HG02642 (cell line): ENCODE results near the gene COL9A3.

ENCODE experiments used
- ATAC-seq: cut with Tn5 transposase; IDR thresholded peaks from one replicate; pipeline ENCODE4 v1.9.1; 2021; ENCODE audit warnings: mild to moderate bottlenecking; ENCODE audit not compliant: unreplicated experiment, poor library complexity

COL9A3 gene

GRCh38 chr20:62820962-62821725 is 4.3 kb downstream of the COL9A3 start:
- no peak for ATAC-seq

- ATAC-seq: no peak
These were observed 4.9 kb downstream of the COL9A3 start for GRCh38 chr20:62821726-62822210.

DNA sequence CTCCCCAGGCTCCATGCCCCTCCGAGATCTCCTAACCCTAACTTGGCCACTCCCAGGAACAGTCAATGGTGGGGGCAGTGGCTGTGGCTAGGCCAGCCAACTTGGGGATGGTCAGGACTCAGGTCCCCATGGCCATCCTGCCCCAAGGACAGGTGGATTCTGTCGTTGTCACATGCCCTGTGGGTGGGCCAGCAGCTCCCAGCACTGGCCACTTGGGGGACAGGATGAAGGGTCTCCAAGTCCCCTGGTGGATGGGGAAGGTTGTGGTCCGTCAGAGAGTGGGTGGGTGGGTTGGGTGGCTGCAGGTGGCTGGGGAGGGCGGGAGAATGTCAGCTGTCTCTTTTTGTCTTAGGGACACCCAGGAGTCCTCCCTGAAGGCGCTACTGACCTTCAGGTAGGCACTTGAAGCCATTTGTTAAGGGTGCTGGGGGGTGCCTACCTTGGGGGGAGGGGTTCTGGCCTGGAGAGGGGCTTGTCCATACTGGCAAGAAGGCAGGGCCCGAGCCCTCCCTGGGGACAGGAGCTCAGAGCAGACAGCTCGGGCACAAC is 5.5 kb downstream of the COL9A3 start:
- no peak for ATAC-seq

DNA sequence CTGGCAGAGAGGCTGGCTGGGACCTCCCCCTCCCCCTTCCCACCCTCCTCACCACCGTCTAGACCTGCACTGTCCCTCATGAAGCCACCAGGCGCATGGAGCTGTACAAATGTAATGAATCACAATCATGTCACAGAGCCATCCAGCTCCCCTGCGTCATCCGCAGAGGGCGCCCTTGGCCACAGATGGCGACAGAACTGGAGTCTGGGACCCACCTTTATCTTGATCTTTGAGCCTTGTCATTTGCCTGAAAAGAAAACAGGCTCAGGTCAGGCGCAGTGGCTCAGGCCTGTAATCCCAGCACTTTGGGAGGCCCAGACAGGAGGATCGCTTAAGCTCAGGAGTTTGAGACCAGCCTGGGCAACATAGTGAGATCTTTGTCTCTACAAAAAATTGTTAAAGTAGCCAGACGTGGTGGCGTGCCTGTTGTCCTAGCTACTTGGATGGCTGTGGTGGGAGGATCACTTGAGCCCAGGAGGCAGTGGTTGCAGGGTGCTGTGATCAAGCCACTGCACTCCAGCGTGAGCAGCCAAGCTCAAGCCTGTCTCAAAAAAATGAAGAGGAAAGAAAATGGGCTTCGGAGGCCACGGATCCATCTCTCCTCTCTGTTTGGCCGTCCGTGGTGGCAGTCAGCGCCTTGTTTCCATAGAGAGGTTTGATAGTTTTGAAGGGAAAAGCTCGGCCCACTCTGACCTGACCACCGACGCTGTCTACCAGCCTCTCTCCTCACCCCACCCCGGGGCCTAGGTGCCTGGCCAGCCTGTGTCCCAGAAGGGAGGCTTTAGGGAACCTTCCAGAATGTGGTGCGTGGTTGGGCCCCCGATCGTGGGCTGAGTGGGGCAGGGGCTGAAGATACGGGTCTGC is 6.2 kb downstream of the COL9A3 start:
- no peak for ATAC-seq

- no peak for ATAC-seq
These were observed 7.0 kb downstream of the COL9A3 start for GRCh38 chr20:62823688-62824475.

DNA sequence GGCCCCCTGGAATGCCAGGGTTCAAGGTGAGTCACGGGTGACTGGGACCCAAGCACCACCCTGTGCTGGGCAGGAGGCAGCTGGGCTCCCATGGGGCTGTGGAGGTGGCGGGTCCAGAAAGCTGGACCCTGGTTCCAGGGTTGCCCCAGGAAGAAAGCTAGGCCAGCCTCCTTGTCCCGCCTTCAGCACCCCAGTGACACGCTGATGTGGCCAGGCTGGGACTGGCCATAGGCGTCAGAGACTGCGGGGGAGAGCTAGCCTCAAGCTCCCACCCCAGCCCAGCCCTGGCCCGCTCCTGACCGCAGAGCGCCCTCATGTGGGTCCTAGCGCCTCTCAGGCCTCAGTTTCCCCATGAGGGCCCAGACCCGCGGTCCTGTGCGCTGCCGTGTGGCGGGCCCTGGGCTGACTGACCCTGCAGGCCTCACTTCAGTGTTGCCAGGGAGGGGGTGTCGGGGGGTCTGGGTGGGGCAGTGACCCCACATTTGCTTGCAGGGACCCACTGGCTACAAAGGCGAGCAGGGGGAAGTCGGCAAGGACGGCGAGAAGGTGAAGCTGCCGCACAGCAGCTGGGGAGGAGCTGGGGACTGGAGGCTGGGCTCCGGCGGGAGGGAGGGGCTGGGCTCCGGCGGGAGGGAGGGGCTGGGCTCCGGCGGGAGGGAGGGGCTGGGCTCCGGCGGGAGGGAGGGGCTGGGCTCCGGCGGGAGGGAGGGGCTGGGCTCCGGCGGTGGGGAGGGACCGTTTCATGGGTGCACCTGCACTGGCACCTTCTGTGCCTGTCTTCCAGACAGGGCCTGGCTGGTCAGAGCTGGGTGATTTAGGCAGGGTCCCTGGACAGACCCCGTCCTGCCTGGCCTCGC is 7.9 kb downstream of the COL9A3 start:
- no peak for ATAC-seq

DNA sequence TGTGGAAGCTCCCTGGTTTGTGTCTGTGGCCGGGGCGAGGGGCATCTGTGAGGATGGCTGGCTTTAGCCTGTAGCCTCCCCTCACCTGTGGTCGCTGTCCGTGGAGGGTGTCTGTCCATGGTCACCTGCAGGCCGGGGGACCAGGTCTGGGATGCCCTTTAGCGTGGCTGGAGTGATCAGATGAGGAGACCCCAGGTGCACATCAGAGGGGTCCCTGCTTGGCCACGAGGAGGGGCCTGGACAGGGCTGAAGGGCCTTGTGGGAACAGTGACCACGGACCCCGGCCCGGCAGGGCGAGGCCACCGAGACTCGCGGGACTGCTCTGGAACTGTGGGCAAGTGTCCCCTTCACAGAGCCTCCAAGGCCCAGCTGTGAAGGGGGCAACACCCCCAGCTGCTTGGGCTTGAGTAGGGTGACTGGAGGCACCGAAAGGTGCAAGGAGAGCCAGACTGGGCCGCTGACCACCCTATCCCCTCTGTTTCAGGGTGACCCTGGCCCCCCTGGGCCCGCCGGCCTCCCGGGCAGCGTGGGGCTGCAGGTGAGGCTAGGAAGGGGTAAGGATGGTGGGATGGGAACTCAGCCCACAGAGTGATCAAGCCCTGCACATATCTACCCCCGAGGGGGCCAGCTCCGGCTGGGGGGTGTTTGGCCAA is 8.6 kb downstream of the COL9A3 start:
- ATAC-seq: no peak

- no peak for ATAC-seq
These were observed 9.3 kb downstream of the COL9A3 start for GRCh38 chr20:62825986-62826645.

DNA sequence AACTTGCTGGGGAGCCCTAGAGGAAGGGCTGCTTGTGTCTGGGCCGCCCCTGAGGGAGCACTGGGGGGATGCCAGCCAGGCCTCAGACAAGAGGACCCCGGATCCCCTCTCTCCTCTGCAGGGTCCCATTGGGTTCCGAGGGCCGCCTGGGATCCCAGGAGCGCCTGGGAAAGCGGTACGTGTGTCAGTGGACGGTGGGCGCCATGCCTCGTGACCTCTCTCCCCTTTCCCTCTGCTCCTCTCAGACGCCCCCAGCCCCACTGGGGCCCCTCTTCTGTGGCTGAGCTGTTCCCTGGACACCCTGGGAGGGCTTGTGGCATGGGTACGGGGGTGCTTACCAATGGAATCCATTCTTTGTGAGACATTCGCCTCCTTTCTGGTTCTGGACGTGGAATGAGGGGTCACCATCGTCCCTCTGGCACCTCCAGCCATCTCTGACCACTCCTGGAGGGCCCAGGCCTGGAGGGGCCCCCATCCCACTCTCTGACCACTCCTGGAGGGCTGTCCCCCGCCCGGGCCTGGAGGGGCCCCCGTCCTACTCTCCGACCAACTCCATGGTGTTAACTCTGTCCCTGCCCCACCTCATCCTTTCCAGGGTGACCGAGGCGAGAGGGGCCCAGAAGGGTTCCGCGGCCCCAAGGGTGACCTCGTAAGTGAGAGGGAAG is 9.9 kb downstream of the COL9A3 start:
- no peak for ATAC-seq

- ATAC-seq: no peak
These were observed 10.6 kb downstream of the COL9A3 start for GRCh38 chr20:62827311-62828038.

GRCh38 chr20:62828051-62828450 is 11.2 kb downstream of the COL9A3 start:
- ATAC-seq: no peak

DNA sequence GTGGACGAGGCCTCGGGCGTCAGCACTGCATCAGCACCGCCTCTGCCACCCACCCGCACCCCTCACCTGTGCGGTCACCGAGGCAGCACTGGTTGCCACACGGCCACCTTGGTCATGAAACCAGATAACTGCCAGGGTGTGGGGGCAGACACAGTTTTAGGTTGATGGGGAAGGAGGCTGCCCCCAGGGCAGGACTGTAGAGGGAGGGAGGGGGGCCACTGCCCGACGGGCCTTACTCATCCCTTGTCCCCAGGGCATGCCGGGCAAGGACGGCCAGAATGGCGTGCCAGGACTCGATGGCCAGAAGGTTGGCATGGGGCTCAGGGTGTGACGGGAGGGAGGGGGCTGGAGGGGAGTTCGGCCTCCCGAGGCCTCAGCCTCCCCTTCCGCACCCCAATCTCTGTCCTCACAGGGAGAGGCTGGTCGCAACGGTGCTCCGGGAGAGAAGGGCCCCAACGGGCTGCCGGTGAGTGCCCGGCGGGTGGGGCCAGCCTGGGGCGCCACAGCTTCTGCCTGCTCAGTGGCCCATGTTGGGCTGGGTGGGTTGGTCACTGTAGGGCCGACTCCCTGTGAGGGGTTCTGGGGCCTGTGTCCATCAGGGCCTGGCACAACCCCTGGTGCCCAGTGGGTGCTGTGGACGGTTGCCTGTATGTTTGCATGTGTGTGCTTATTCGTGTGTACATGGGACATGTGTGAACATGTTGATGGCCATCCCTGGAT is 11.8 kb downstream of the COL9A3 start:
- ATAC-seq: no peak

GRCh38 chr20:62829231-62830230 is 12.7 kb downstream of the COL9A3 start:
- no peak for ATAC-seq

- ATAC-seq: no peak
These were observed 13.4 kb downstream of the COL9A3 start for GRCh38 chr20:62830251-62830650.

DNA sequence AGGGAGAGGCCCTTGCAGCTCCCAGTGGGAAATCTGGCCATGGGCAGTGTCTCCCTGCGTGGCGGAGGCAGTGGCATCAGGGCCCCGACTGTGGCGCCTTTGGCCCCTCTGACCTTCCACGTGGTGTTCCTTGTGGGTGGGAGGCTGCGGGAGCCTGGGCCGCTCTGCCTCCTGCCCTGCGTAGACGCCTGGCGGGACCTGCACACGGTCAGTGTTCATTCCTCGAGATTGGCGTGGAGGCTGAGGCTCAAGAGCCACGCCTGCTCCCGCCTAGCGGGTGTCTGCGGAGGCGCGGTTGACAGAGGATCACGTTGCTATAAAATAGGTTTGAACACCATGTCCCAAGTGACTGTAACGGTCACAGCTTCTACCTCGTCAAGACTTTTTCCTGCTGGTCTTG is 14.0 kb downstream of the COL9A3 start:
- no peak for ATAC-seq
